OCI-LY3 (cell line): Measurements from ENCODE around the gene TTC13.

Experiments
- H2AFZ ChIP-seq: fragments of 200-600, 300-600 bp; shearing (Covaris generic); 2 replicates; pipeline ENCODE4 v1.6.0; 2014; ENCODE audit warnings: antibody characterized with exemption, low read depth, low read length
- H3K27ac ChIP-seq: fragments of 200-600, 300-600 bp; sonication (generic); 2 replicates; pipeline ENCODE4 v1.5.1; 2014; ENCODE audit warnings: mild to moderate bottlenecking, low read length, moderate library complexity, mixed read lengths
- H3K27me3 ChIP-seq: fragments of 200-600, 300-600 bp; sonication (generic); 2 replicates; pipeline ENCODE4 v1.6.1; 2014; ENCODE audit warnings: low read depth, low read length, mixed read lengths
- H3K36me3 ChIP-seq: fragments of 200-600, 300-600 bp; sonication (generic); replicated peaks from 2 replicates; pipeline ENCODE3; 2014; ENCODE audit warnings: low read depth, low read length, mixed read lengths
- H3K4me1 ChIP-seq: fragments of 300-600, 200-600 bp; sonication (generic); 2 replicates; pipeline ENCODE4 v1.6.1; 2014; ENCODE audit warnings: low read length, mixed read lengths
- H3K4me2 ChIP-seq: fragments of 200-600, 300-600 bp; sonication (generic); 2 replicates; pipeline ENCODE4 v1.6.1; 2014; ENCODE audit warnings: low read length, mixed read lengths
- H3K4me3 ChIP-seq: fragments of 300-600, 200-600 bp; sonication (generic); 2 replicates; pipeline ENCODE4 v1.5.1; 2014; ENCODE audit warnings: antibody characterized with exemption, mild to moderate bottlenecking, low read length, moderate library complexity
- H3K79me2 ChIP-seq: fragments of 300-600, 200-600 bp; shearing (Covaris generic); 2 replicates; pipeline ENCODE4 v1.6.1; 2014; ENCODE audit warnings: mild to moderate bottlenecking, low read length, mixed read lengths
- H3K9ac ChIP-seq: fragments of 300-600, 200-600 bp; shearing (Covaris generic); 2 replicates; pipeline ENCODE4 v1.6.0; 2014; ENCODE audit warnings: mild to moderate bottlenecking, low read length, moderate library complexity
- H3K9me3 ChIP-seq: fragments of 200-600, 300-600 bp; shearing (Covaris generic); 2 replicates; pipeline ENCODE4 v1.6.1; 2014; ENCODE audit warnings: low read length, mixed read lengths; ENCODE audit not compliant: insufficient read depth
- H4K20me1 ChIP-seq: fragments of 200-600, 300-600 bp; sonication (generic); 2 replicates; pipeline ENCODE4 v1.6.1; 2016; ENCODE audit warnings: low read length, mixed read lengths; ENCODE audit not compliant: insufficient read depth
- EZH2phosphoT487 ChIP-seq: fragments of 200-600 bp; shearing (Covaris generic); IDR thresholded peaks from 2 replicates; pipeline ENCODE4 v1.6.1; 2018; ENCODE audit warnings: antibody characterized with exemption, mixed run types, low read depth
- TF ChIP-seq, protein P1 (sequence below): fragments of 200-600, 300-600 bp; sonication (generic); IDR thresholded peaks from 2 replicates; pipeline ENCODE4 v1.5.1; 2014; ENCODE audit warnings: antibody characterized with exemption, low read length, low read depth

TTC13 gene

DNA sequence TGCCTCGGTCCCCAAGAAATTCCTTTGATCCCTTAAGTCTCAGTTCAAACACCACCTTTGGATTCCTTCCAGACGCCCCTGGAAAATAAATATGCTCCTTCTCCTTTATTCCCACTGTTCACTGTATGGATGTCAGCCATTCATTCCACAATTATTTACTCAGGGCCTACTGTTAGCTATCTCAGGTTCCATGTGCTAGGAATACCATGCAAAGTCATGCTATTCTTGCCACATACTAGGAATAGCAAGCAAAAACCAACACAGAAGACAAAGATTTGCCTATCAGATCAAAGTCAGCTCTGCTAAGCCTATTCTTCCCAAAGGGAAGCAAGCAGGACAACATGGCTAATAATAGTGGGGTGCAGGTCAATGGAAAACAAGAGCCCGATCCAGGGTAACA, 29.8 kb downstream of the TTC13 start:
- Histone ChIP-seq H3K4me1 (no peaks in the 10 kb centered on the region), H4K20me1 (no peaks in the 10 kb centered on the region), H3K9ac (no peak overlapping the region), H3K4me3 (no peak overlapping the region), H3K27me3 (no peaks in the 10 kb centered on the region), H3K79me2 (0 out of 2 replicates have a peak, but pooled peaks cover 2% of the 10 kb centered on the region), H3K36me3 (peaks cover 18% of the 10 kb centered on the region), H3K27ac (no peak overlapping the region), H3K4me2 (no peak overlapping the region), H2AFZ (no peak overlapping the region), H3K9me3 (no peaks in the 10 kb centered on the region)
- TF ChIP-seq EZH2phosphoT487: no peak
- TF ChIP-seq, protein P1, sequence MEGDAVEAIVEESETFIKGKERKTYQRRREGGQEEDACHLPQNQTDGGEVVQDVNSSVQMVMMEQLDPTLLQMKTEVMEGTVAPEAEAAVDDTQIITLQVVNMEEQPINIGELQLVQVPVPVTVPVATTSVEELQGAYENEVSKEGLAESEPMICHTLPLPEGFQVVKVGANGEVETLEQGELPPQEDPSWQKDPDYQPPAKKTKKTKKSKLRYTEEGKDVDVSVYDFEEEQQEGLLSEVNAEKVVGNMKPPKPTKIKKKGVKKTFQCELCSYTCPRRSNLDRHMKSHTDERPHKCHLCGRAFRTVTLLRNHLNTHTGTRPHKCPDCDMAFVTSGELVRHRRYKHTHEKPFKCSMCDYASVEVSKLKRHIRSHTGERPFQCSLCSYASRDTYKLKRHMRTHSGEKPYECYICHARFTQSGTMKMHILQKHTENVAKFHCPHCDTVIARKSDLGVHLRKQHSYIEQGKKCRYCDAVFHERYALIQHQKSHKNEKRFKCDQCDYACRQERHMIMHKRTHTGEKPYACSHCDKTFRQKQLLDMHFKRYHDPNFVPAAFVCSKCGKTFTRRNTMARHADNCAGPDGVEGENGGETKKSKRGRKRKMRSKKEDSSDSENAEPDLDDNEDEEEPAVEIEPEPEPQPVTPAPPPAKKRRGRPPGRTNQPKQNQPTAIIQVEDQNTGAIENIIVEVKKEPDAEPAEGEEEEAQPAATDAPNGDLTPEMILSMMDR: no peak

DNA sequence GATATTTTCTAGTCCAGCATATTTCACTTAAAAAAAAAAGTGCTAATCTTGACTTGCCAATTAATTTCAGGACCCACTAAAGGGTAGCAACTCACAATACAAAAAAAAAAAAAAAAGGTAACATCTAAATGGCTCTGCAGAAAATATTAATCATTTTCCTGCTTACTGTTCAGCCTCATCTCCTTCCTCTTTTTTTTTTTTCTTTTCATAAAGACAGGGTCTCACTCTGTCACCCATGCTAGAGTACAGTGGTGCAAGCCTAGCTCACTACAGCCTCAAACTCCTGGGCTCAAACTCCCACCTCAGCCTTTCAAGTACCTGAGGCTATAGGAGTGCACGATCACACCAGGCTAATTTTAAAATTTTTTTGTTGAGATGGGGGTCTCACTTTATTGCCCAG, 30.4 kb downstream of the TTC13 start:
- no peaks in the 10 kb centered on the region for H4K20me1 ChIP-seq
- TF ChIP-seq EZH2phosphoT487: no peak
- TF ChIP-seq, protein P1: no peak
- no peaks in the 10 kb centered on the region for H3K4me1 ChIP-seq
- H3K79me2 ChIP-seq: 0 out of 2 replicates have a peak, but pooled peaks cover 2% of the 10 kb centered on the region
- H2AFZ ChIP-seq: no peak overlapping the region
- H3K27me3 ChIP-seq: no peaks in the 10 kb centered on the region
- H3K9me3 ChIP-seq: no peaks in the 10 kb centered on the region
- peaks cover 21% of the 10 kb centered on the region for H3K36me3 ChIP-seq
- H3K4me3 ChIP-seq: no peak overlapping the region
- no peak overlapping the region for H3K4me2 ChIP-seq
- H3K27ac ChIP-seq: no peak overlapping the region
- no peak overlapping the region for H3K9ac ChIP-seq

DNA sequence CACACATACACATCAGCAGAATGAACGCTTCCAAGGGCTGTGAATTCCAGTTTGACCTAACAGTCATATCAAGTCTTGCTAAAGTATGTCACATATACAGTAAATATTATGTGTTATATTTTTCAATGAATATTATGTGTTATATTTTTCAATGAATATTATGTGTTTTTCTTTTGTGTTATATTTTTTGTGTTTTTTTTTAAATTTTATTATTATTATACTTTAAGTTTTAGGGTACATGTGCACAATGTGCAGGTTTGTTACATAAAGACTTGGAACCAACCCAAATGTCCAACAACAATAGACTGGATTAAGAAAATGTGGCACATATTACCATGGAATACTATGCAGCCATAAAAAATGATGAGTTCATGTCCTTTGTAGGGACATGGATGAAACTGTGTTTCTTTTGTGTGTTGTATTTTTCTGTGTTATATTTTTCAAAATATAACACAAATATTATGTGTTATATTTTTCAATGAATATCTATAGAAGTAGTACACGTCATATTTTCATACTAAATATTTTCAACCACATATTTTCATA, 35.5 kb downstream of the TTC13 start:
- Histone ChIP-seq H3K27me3 (no peaks in the 10 kb centered on the region), H3K9ac (no peak overlapping the region), H3K4me2 (no peak overlapping the region), H3K4me1 (no peaks in the 10 kb centered on the region), H3K79me2 (0 out of 2 replicates have a peak, but pooled peaks cover 2% of the 10 kb centered on the region), H3K27ac (no peak overlapping the region), H2AFZ (no peak overlapping the region), H3K4me3 (no peak overlapping the region), H3K36me3 (peaks cover 21% of the 10 kb centered on the region), H3K9me3 (no peaks in the 10 kb centered on the region), H4K20me1 (no peaks in the 10 kb centered on the region)
- no peak for TF ChIP-seq EZH2phosphoT487

DNA sequence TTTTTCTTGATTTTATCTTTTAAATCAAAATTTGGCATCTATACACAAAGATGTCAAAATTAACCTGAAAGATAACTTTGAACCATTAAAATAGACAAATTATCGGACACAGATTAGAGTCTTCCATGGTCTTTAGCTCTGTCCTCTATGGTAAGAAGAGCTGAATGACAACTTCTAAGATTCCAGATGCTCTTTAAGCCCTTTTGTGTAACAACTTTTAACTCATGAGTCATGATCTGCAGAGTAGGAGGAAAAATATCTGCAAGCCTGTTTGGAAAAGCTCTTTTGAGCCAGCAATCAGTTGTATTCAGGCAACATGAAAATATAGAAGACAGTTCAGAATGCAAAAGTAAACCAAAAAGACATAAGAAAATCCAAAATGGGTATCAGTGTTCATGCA, 37.8 kb downstream of the TTC13 start:
- Histone ChIP-seq H3K9me3 (no peaks in the 10 kb centered on the region), H3K4me1 (no peaks in the 10 kb centered on the region), H3K4me2 (no peak overlapping the region), H3K79me2 (no peaks in the 10 kb centered on the region), H4K20me1 (no peaks in the 10 kb centered on the region), H3K36me3 (peaks cover 21% of the 10 kb centered on the region), H3K9ac (no peak overlapping the region), H3K27ac (no peak overlapping the region), H2AFZ (no peak overlapping the region), H3K27me3 (no peaks in the 10 kb centered on the region), H3K4me3 (no peak overlapping the region)
- TF ChIP-seq, protein P1: no peak
- TF ChIP-seq EZH2phosphoT487: no peak
